ENCODE results near the gene UNC93B1. TPM values are rescaled to one million over a fixed set of nuclear protein-coding genes. Genes with fewer than 3 reads are reported as not detected.

Gene UNC93B1
- total RNA-seq, 1 experiment from 2014 or later = 23.3 TPM

- peak overlapping the region; percentile 27 for H3K4me2 ChIP-seq (ENCODE audit: insufficient read depth, insufficient read length, low read length)
- no CpG with 5 or more reads among the region's 9 CpGs for WGBS (ENCODE audit: extremely low coverage, insufficient read length, low lambda C conversion rate)
Observed at GRCh38 chr11:68032003-68032402, 28.1 kb upstream of the UNC93B1 start.

More at GRCh38 chr11:68032003-68032402, 28.1 kb upstream of the UNC93B1 start:
- Mint-ChIP-seq H3K27me3 (ENCODE audit: low read depth) (no peaks in the 10 kb centered on the region), H3K27ac (peak overlapping the region in 2 of 3 experiments; percentile 4 to 26; a peak in 2 of 7 replicates), H3K4me3 (peak overlapping the region; percentile 94 to 96), H3K36me3 (ENCODE audit: insufficient read depth in 1 of 3, low read depth in 3 of 3) (peaks cover 11 to 34% (median 21%) of the 10 kb centered on the region in 3 experiments; a peak in 6 of 7 replicates), H3K4me1 (peaks cover 22 to 24% of the 10 kb centered on the region in 2 experiments), H3K9me3 (no peaks in the 10 kb centered on the region)
- Histone ChIP-seq H2BK5ac (ENCODE audit: insufficient read length, low read length) (no peak overlapping the region), H3K9ac (ENCODE audit: extremely low read depth, insufficient read length, low read length) (no peak overlapping the region), H3K56ac (ENCODE audit: insufficient read length, low read depth, low read length) (no peak overlapping the region), H3K4me1 (ENCODE audit: insufficient read depth, low read length) (no peaks in the 10 kb centered on the region; the same call in 1 of the 2 replicates), H2BK20ac (ENCODE audit: low read depth, low read length, poor library complexity, severe bottlenecking) (no peak overlapping the region), H3K23ac (ENCODE audit: insufficient read length, low read depth, low read length) (no peak overlapping the region), H3K27ac (ENCODE audit: insufficient read length, low read depth, low read length) (no peak overlapping the region), H2AFZ (ENCODE audit: low read length) (no peak overlapping the region), H3K18ac (ENCODE audit: insufficient read length, low read depth, low read length) (no peak overlapping the region), H4K20me1 (ENCODE audit: control insufficient read depth, insufficient read depth, insufficient read length) (no peaks in the 10 kb centered on the region), H3K4ac (ENCODE audit: low read depth, low read length) (no peak overlapping the region), H2AK5ac (ENCODE audit: insufficient read length, low read length) (no peak overlapping the region), H3K27me3 (ENCODE audit: insufficient read depth, low read length) (no peaks in the 10 kb centered on the region), H3T11ph (ENCODE audit: low read length) (no peak overlapping the region), H3K14ac (ENCODE audit: insufficient read depth, low read length) (no peak overlapping the region), H2BK12ac (ENCODE audit: insufficient read length, low read depth, low read length) (no peak overlapping the region), H4K5ac (ENCODE audit: insufficient read length, low read depth, low read length) (no peak overlapping the region), H3K9me3 (ENCODE audit: control insufficient read depth, low read depth, low read length) (no peaks in the 10 kb centered on the region), H2BK15ac (ENCODE audit: low read depth, low read length) (no peak overlapping the region), H2BK120ac (ENCODE audit: low read depth, low read length, poor library complexity, severe bottlenecking) (no peak overlapping the region), H3K23me2 (ENCODE audit: insufficient read length, low read depth, low read length, poor library complexity, severe bottlenecking) (peaks cover 8% of the 10 kb centered on the region), H4K91ac (ENCODE audit: insufficient read length, low read depth, low read length) (no peak overlapping the region), H3K79me2 (ENCODE audit: insufficient read depth, low read length) (no peaks in the 10 kb centered on the region), H4K8ac (replicated peaks; ENCODE audit: insufficient read length, low read depth, low read length) (no peak overlapping the region), H3K79me1 (ENCODE audit: insufficient read depth, low read depth, low read length, poor library complexity, severe bottlenecking) (peaks cover 5% of the 10 kb centered on the region)
- no peak for TF ChIP-seq CTCF (conservative IDR thresholded peaks at IDR 0.05)
- no peak for DNase-seq

All from H9 (cell line).